ENCODE data around the gene FAM43B.

Gene FAM43B

DNA sequence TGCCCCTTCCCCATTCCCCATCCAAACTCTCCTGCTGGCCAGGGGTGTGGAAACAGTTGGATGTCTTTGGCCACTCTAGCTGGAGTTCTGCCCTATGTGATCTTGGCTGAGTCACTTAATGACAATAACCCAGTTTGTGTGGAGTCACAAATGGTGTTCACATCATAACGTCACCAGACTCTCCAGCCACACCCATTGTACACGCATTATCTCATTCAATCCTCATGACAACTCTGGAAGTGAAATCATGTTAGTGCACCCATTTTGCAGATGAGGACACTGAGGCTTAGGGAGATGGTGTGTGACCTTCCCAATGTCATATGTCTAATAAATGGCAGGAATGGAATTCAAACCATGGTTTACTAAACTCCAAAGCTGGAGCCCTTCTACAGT is 35.3 kb downstream of the FAM43B start:
- no peak overlapping the region for H3K4me3 ChIP-seq (ENCODE audit: insufficient read length, low read depth)
- H3K9me3 ChIP-seq (ENCODE audit: insufficient read depth, low read length), result no peaks in the 10 kb centered on the region
- no peak overlapping the region for H3K9ac ChIP-seq (ENCODE audit: insufficient read length, low read depth)
- H3K36me3 ChIP-seq (ENCODE audit: insufficient read depth, insufficient read length, low read length), result no peaks in the 10 kb centered on the region
- TF ChIP-seq YY1 (IDR thresholded peaks at IDR 0.05; ENCODE audit: insufficient read depth, insufficient read length) (no peak), SUZ12 (IDR thresholded peaks at IDR 0.05; ENCODE audit: extremely low read depth, insufficient read depth, insufficient read length) (no peak), ZNF274 (IDR thresholded peaks at IDR 0.05; ENCODE audit: low read depth, low read length) (no peak)
- peaks cover 3% of the 10 kb centered on the region for H3K4me1 ChIP-seq (ENCODE audit: insufficient read depth, insufficient read length)
- no peak for DNase-seq (ENCODE audit: low read depth, low spot score)
- peaks cover 8% of the 10 kb centered on the region for H3K27me3 ChIP-seq (ENCODE audit: insufficient read depth, insufficient read length)

DNA sequence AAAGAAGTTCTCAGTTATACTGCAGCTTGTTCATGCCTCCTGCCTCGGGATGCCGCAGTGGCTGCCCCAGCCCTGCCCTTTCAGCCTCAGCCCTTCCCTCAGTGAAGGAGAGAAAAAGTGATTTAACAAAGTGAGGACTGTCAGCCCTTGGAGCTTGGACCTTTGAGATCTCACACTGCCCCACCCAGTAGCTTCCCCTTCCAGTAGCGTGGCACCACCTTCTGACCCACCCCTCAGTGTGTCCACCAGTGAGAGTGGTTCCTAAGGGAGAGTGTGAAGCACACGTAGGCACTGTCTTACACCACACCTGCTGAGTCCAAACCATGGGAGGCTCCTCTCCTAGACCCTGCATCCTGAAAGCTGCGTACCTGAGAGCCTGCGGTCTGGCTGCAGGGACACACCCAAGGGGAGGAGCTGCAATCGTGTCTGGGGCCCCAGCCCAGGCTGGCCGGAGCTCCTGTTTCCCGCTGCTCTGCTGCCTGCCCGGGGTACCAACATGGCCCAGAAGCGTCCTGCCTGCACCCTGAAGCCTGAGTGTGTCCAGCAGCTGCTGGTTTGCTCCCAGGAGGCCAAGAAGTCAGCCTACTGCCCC is 36.4 kb downstream of the FAM43B start, which contains the start of gene CDA:
Gene CDA (plus strand): TSS at position 464 of the 592 bp plus-strand sequence. CDS start 33 bp downstream, at position 497.
- DNase-seq (ENCODE audit: low read depth, low spot score), result no peak
- TF ChIP-seq YY1 (IDR thresholded peaks at IDR 0.05; ENCODE audit: insufficient read depth, insufficient read length) (no peak), SUZ12 (IDR thresholded peaks at IDR 0.05; ENCODE audit: extremely low read depth, insufficient read depth, insufficient read length) (no peak), ZNF274 (IDR thresholded peaks at IDR 0.05; ENCODE audit: low read depth, low read length) (no peak)
- Histone ChIP-seq H3K4me1 (ENCODE audit: insufficient read depth, insufficient read length) (peaks cover 3% of the 10 kb centered on the region), H3K9ac (ENCODE audit: insufficient read length, low read depth) (peak within 1 kb of the TSS; percentile 76), H3K9me3 (ENCODE audit: insufficient read depth, low read length) (no peaks in the 10 kb centered on the region), H3K36me3 (ENCODE audit: insufficient read depth, insufficient read length, low read length) (no peaks in the 10 kb centered on the region), H3K27me3 (ENCODE audit: insufficient read depth, insufficient read length) (peaks cover 8% of the 10 kb centered on the region), H3K4me3 (ENCODE audit: insufficient read length, low read depth) (peak within 1 kb of the TSS; percentile 56)

DNA sequence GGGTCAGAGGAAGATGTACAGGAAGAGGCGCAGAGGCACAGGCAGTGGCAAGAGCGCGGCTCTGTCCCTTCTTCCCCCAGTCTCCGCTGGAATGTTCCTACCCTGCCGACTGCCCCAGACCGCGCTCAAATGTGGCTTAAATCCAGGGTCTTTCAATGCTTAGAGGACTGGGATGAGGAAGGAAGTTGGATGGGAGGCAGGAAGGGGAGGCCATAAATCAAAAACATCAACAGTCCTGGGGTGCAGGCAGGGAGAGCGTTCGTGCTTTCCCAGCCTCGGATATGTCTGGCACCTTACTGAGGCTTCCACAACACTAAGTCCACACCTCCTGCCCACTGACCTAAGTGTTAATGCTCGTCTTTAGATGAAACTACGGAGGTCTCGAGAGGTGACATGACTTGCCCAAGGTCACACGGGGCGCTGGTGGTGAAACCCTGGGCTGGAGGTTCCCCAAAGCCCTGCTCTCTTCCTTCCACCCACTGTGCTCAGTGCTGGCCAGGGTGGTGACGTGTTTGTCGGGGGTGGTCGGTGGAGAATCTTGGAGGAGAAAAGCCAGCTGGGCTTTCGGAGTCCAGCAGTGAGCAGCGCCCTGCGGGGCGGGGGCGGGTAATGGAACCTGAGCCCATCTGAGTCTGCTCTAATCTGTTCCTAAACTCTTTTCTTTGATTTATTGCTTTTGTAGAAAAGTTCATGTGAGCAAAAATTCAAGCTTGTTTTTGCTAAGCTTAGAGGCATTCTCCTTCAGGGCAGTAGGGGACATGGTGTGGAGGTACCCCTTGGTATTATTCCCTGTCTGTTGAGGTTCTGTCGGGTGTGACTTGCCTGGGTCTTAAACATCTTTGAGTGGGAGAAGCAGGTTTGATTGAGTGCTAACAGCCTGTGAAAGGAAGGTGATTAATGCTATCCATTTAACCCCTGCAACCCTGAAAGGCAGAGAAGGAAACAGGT is 37.2 kb downstream of the FAM43B start:
- Histone ChIP-seq H3K4me1 (ENCODE audit: insufficient read depth, insufficient read length) (peaks cover 3% of the 10 kb centered on the region), H3K27me3 (ENCODE audit: insufficient read depth, insufficient read length) (peaks cover 8% of the 10 kb centered on the region), H3K9ac (ENCODE audit: insufficient read length, low read depth) (peak overlapping the region; percentile 76), H3K9me3 (ENCODE audit: insufficient read depth, low read length) (no peaks in the 10 kb centered on the region), H3K36me3 (ENCODE audit: insufficient read depth, insufficient read length, low read length) (no peaks in the 10 kb centered on the region), H3K4me3 (ENCODE audit: insufficient read length, low read depth) (peak overlapping the region; percentile 56)
- no peak for TF ChIP-seq SUZ12 (IDR thresholded peaks at IDR 0.05; ENCODE audit: extremely low read depth, insufficient read depth, insufficient read length)
- TF ChIP-seq YY1 (IDR thresholded peaks at IDR 0.05; ENCODE audit: insufficient read depth, insufficient read length), result no peak
- TF ChIP-seq ZNF274 (IDR thresholded peaks at IDR 0.05; ENCODE audit: low read depth, low read length), result no peak
- no peak for DNase-seq (ENCODE audit: low read depth, low spot score)

DNA sequence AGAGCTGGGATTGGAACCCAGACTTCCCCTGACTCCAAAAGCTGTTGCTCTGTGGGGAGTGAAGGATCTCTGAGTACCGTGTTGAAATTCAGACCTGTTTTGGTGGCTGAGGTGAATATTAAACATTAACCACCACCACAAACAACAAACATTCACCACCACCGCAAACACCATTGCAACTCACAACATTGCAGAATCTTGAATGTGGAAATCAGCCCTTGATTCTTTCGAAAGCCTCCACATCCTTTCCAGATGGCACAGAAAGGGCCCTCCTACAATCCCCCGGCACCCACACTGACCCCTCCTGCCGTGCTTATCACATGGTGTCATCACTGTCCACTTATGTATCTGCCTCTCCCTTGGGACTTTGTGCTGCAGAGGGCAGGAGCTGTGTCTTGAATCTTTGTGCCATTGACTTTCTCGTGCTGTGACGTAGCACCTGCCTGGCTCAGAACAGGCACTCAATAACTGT is 38.0 kb downstream of the FAM43B start:
- H3K27me3 ChIP-seq (ENCODE audit: insufficient read depth, insufficient read length), result peaks cover 8% of the 10 kb centered on the region
- H3K36me3 ChIP-seq (ENCODE audit: insufficient read depth, insufficient read length, low read length), result no peaks in the 10 kb centered on the region
- H3K4me1 ChIP-seq (ENCODE audit: insufficient read depth, insufficient read length), result peaks cover 3% of the 10 kb centered on the region
- H3K9ac ChIP-seq (ENCODE audit: insufficient read length, low read depth), result no peak overlapping the region
- DNase-seq (ENCODE audit: low read depth, low spot score), result no peak
- no peak overlapping the region for H3K4me3 ChIP-seq (ENCODE audit: insufficient read length, low read depth)
- no peaks in the 10 kb centered on the region for H3K9me3 ChIP-seq (ENCODE audit: insufficient read depth, low read length)
- TF ChIP-seq SUZ12 (IDR thresholded peaks at IDR 0.05; ENCODE audit: extremely low read depth, insufficient read depth, insufficient read length) (no peak), ZNF274 (IDR thresholded peaks at IDR 0.05; ENCODE audit: low read depth, low read length) (no peak)

DNA sequence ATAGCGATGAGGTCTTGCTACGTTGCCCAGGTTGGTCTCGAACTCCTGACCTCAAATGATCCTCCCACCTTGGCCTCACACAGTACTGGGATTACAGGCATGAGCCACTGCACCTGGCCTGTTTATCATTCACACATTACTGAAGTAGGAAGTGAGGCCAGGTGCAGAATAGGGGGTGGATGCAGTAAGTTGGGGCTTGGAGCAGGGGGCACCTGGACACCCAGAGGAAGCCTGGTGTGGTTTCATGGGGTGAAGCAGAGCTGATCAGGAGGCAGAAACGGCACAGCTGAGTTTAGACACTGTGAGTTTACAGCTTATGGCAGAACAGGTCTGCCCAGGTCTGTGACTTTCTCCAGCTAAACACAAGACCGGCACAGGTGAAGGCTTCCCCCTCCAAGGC is 41.4 kb downstream of the FAM43B start:
- Histone ChIP-seq H3K36me3 (ENCODE audit: insufficient read depth, insufficient read length, low read length) (no peaks in the 10 kb centered on the region), H3K27me3 (ENCODE audit: insufficient read depth, insufficient read length) (peaks cover 8% of the 10 kb centered on the region), H3K4me3 (ENCODE audit: insufficient read length, low read depth) (no peak overlapping the region), H3K9ac (ENCODE audit: insufficient read length, low read depth) (no peak overlapping the region), H3K4me1 (ENCODE audit: insufficient read depth, insufficient read length) (no peaks in the 10 kb centered on the region), H3K9me3 (ENCODE audit: insufficient read depth, low read length) (no peaks in the 10 kb centered on the region)
- no peak for DNase-seq (ENCODE audit: low read depth, low spot score)
- TF ChIP-seq ZNF274 (IDR thresholded peaks at IDR 0.05; ENCODE audit: low read depth, low read length) (no peak), SUZ12 (IDR thresholded peaks at IDR 0.05; ENCODE audit: extremely low read depth, insufficient read depth, insufficient read length) (no peak), YY1 (IDR thresholded peaks at IDR 0.05; ENCODE audit: insufficient read depth, insufficient read length) (no peak)

DNA sequence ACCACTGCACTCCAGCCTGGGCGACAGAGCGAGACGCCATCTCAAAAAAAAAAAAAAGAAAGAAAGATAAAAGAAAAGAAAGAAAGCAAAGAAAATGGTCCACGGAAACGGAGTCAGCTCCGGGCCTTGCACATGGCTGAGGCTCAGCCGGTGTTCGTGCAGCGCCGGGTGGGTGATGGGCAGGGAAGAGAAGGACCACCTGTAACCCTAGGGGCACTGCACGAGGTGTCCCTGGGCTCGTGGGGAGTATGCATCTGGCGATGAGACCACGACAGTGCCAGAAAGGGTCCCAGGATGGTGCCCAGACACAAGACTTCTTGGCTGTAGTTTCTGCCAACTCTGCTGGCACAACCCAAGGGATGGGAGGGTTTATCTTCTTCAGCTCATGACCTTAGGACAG is 42.4 kb downstream of the FAM43B start:
- TF ChIP-seq YY1 (IDR thresholded peaks at IDR 0.05; ENCODE audit: insufficient read depth, insufficient read length) (no peak), SUZ12 (IDR thresholded peaks at IDR 0.05; ENCODE audit: extremely low read depth, insufficient read depth, insufficient read length) (no peak), ZNF274 (IDR thresholded peaks at IDR 0.05; ENCODE audit: low read depth, low read length) (no peak)
- Histone ChIP-seq H3K27me3 (ENCODE audit: insufficient read depth, insufficient read length) (no peaks in the 10 kb centered on the region), H3K9me3 (ENCODE audit: insufficient read depth, low read length) (no peaks in the 10 kb centered on the region), H3K4me1 (ENCODE audit: insufficient read depth, insufficient read length) (no peaks in the 10 kb centered on the region), H3K4me3 (ENCODE audit: insufficient read length, low read depth) (no peak overlapping the region), H3K36me3 (ENCODE audit: insufficient read depth, insufficient read length, low read length) (no peaks in the 10 kb centered on the region), H3K9ac (ENCODE audit: insufficient read length, low read depth) (no peak overlapping the region)
- no peak for DNase-seq (ENCODE audit: low read depth, low spot score)

DNA sequence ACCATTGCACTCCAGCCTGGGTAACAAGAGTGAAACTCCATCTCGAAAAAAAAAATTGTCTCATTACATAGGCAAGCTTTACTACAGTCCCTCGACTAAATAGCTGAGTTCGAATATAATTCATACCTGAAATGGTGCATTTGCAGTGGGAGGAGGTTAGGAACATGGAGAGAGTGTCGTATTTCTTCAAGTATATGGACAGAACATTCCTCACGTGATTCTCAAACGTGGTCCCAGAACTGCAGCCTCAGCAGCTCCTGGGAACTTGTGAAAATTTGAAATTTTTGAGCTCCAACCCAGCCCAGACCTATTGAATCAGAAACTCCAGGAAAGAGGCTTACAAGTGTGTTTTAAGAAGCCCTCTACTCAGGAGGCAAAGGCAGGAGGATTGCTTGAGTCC is 43.7 kb downstream of the FAM43B start:
- no peak overlapping the region for H3K9ac ChIP-seq (ENCODE audit: insufficient read length, low read depth)
- TF ChIP-seq SUZ12 (IDR thresholded peaks at IDR 0.05; ENCODE audit: extremely low read depth, insufficient read depth, insufficient read length), result no peak
- TF ChIP-seq ZNF274 (IDR thresholded peaks at IDR 0.05; ENCODE audit: low read depth, low read length), result no peak
- TF ChIP-seq YY1 (IDR thresholded peaks at IDR 0.05; ENCODE audit: insufficient read depth, insufficient read length), result no peak
- H3K27me3 ChIP-seq (ENCODE audit: insufficient read depth, insufficient read length), result no peaks in the 10 kb centered on the region
- H3K36me3 ChIP-seq (ENCODE audit: insufficient read depth, insufficient read length, low read length), result no peaks in the 10 kb centered on the region
- H3K4me3 ChIP-seq (ENCODE audit: insufficient read length, low read depth), result no peak overlapping the region
- no peak for DNase-seq (ENCODE audit: low read depth, low spot score)
- H3K9me3 ChIP-seq (ENCODE audit: insufficient read depth, low read length), result no peaks in the 10 kb centered on the region
- no peaks in the 10 kb centered on the region for H3K4me1 ChIP-seq (ENCODE audit: insufficient read depth, insufficient read length)

Measured in NT2/D1 (cell line).